ENCODE measurements around the gene PLCH1.

DNA sequence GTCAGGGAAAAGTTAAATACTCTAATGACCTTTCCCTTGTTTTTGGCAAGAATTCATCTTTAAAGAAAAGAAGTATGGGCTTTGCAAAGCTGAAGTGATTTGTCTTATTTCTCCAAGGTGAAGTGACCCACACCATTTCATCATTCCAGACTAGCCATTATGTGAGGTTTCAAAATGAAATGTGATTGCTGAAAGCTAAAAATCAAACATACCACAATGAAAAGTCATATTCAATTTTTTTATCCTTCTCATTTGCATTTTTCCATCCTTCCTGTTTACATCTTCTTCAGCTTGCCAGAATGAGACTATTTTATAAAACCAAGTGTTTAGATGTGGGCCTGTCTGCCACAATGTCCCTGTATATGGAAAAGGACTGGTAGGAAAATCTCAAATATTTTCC, 309.1 kb downstream of the PLCH1 start:
- TF ChIP-seq POLR2A (IDR thresholded peaks at IDR 0.05), result no peak
- TF ChIP-seq, protein P1, sequence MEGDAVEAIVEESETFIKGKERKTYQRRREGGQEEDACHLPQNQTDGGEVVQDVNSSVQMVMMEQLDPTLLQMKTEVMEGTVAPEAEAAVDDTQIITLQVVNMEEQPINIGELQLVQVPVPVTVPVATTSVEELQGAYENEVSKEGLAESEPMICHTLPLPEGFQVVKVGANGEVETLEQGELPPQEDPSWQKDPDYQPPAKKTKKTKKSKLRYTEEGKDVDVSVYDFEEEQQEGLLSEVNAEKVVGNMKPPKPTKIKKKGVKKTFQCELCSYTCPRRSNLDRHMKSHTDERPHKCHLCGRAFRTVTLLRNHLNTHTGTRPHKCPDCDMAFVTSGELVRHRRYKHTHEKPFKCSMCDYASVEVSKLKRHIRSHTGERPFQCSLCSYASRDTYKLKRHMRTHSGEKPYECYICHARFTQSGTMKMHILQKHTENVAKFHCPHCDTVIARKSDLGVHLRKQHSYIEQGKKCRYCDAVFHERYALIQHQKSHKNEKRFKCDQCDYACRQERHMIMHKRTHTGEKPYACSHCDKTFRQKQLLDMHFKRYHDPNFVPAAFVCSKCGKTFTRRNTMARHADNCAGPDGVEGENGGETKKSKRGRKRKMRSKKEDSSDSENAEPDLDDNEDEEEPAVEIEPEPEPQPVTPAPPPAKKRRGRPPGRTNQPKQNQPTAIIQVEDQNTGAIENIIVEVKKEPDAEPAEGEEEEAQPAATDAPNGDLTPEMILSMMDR (IDR thresholded peaks at IDR 0.05), result no peak
- no peak for TF ChIP-seq POLR2AphosphoS5 (IDR thresholded peaks at IDR 0.05; ENCODE audit: insufficient read depth in 1 of 2, low read depth in 1 of 2)
